Measurements from ENCODE around the gene TCEAL9. TPM values are rescaled to one million over a fixed set of nuclear protein-coding genes. Genes with fewer than 3 reads are reported as not detected.

TCEAL9 gene
- total RNA-seq, 3 donors from 2014 or later: 20.9 to 29.6 (median 27.3) TPM

GRCh38 chrX:103373581-103373980 is 17.3 kb downstream of the TCEAL9 start:
- no peak for ATAC-seq
- H3K4me3 ChIP-seq: no peak overlapping the region
- DNase-seq: no peak
- intact Hi-C loops (cut with DNase I, micrococcal nuclease): no loop called here
- no peaks in the 10 kb centered on the region for H3K36me3 ChIP-seq (ENCODE audit: low read depth)
- no peaks in the 10 kb centered on the region for H3K4me1 ChIP-seq (ENCODE audit: low read depth)
- no peak for TF ChIP-seq CTCF (IDR thresholded peaks at IDR 0.05)
- H3K9me3 ChIP-seq: no peaks in the 10 kb centered on the region

- peak; percentile 87 for ATAC-seq
- Histone ChIP-seq H3K4me3 (peak within 1 kb of the TSS; percentile 24), H3K4me1 (ENCODE audit: low read depth) (no peaks in the 10 kb centered on the region), H3K36me3 (ENCODE audit: low read depth) (no peaks in the 10 kb centered on the region), H3K9me3 (no peaks in the 10 kb centered on the region)
- intact Hi-C loops (cut with DNase I, micrococcal nuclease): no loop called here
- peak; percentile 44 to 68 (median 56) for DNase-seq
- no peak for TF ChIP-seq CTCF (IDR thresholded peaks at IDR 0.05)
These were observed 20.0 kb downstream of the TCEAL9 start, which contains the start of gene BEX3 for GRCh38 chrX:103376118-103376978. Gene BEX3, plus strand, starts transcription at chrX:103376538. Its CDS starts 984 bp downstream, at chrX:103377522.

- ATAC-seq: peak; percentile 51
- intact Hi-C loops (cut with DNase I, micrococcal nuclease): no loop called here
These were observed 20.6 kb downstream of the TCEAL9 start for GRCh38 chrX:103376979-103377324.

GRCh38 chrX:103378990-103379389 is 22.7 kb downstream of the TCEAL9 start:
- DNase-seq: no peak
- H3K4me3 ChIP-seq: no peak overlapping the region
- H3K9me3 ChIP-seq: no peaks in the 10 kb centered on the region
- intact Hi-C loops (cut with DNase I, micrococcal nuclease): no loop called here
- no peaks in the 10 kb centered on the region for H3K4me1 ChIP-seq (ENCODE audit: low read depth)
- ATAC-seq: no peak
- no peaks in the 10 kb centered on the region for H3K36me3 ChIP-seq (ENCODE audit: low read depth)
- TF ChIP-seq CTCF (IDR thresholded peaks at IDR 0.05): no peak

More at GRCh38 chrX:103376979-103377324, 20.6 kb downstream of the TCEAL9 start:
- no peak for TF ChIP-seq CTCF (IDR thresholded peaks at IDR 0.05)
- no peaks in the 10 kb centered on the region for H3K9me3 ChIP-seq
- DNase-seq: peak in 2 of 3 donors; percentile 10 to 35
- H3K4me1 ChIP-seq (ENCODE audit: low read depth): no peaks in the 10 kb centered on the region
- H3K4me3 ChIP-seq: peak overlapping the region; percentile 24
- no peaks in the 10 kb centered on the region for H3K36me3 ChIP-seq (ENCODE audit: low read depth)

- Histone ChIP-seq H3K4me3 (no peak overlapping the region), H3K36me3 (ENCODE audit: low read depth) (no peaks in the 10 kb centered on the region), H3K9me3 (no peaks in the 10 kb centered on the region), H3K4me1 (ENCODE audit: low read depth) (no peaks in the 10 kb centered on the region)
- TF ChIP-seq CTCF (IDR thresholded peaks at IDR 0.05): no peak
- DNase-seq (no peak), ATAC-seq (no peak)
- intact Hi-C loops (cut with DNase I, micrococcal nuclease): no loop called here
These were observed 26.6 kb downstream of the TCEAL9 start for GRCh38 chrX:103382877-103383276.
